Stomach (tissue), 4 donors: Measurements from ENCODE around the gene LMCD1.

Source experiments
- EP300 ChIP-seq: sonication (generic); formaldehyde crosslinking; IDR thresholded peaks from one replicate; pipeline ENCODE4 v1.6.1; 2017; ENCODE audit warnings: antibody characterized with exemption
- POLR2A ChIP-seq, 4 donors: fragments of 450-650 bp; IDR thresholded peaks; one replicate each; pipeline ENCODE4 v1.6.1; 2016; ENCODE audit warnings: antibody characterized with exemption in 4 of 4, control low read depth in 2 of 4, mild to moderate bottlenecking in 1 of 4, moderate library complexity in 1 of 4
- POLR2AphosphoS5 ChIP-seq, 3 donors: sonication (generic); formaldehyde crosslinking; IDR thresholded peaks; one replicate each; pipeline ENCODE4 v1.6.1; 2016; ENCODE audit warnings: antibody characterized with exemption in 3 of 3
- TF ChIP-seq, protein P1 (sequence below), 7 experiments: fragments of 450-650 bp in 4 of 7; fragments of 200-600 bp in 3 of 7; sonication (generic) in 3 of 7; IDR thresholded peaks; one replicate each; pipeline ENCODE4 v1.5.1; 2016 to 2019; ENCODE audit warnings: antibody characterized with exemption in 7 of 7, control low read depth in 2 of 7, mild to moderate bottlenecking in 1 of 7

DNA sequence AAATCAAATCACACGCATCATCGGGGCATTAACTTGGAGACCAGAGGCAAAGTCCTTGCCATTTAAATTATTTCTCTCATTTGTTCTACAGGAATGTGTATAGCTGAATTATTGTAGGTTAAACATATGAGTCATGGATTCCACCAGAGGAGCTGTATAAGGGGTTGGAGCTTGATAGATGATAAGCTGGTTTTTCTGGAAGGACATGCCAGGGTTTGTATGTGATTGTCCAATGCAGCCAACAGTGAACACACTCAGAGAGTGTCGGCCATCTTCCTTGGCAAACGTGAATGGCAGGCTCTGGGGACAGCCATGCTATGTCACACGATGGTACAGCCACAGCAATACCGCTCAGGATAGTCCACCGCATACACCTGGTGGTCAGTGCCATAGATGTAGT is 117.9 kb downstream of the LMCD1 start:
- TF ChIP-seq, protein P1, sequence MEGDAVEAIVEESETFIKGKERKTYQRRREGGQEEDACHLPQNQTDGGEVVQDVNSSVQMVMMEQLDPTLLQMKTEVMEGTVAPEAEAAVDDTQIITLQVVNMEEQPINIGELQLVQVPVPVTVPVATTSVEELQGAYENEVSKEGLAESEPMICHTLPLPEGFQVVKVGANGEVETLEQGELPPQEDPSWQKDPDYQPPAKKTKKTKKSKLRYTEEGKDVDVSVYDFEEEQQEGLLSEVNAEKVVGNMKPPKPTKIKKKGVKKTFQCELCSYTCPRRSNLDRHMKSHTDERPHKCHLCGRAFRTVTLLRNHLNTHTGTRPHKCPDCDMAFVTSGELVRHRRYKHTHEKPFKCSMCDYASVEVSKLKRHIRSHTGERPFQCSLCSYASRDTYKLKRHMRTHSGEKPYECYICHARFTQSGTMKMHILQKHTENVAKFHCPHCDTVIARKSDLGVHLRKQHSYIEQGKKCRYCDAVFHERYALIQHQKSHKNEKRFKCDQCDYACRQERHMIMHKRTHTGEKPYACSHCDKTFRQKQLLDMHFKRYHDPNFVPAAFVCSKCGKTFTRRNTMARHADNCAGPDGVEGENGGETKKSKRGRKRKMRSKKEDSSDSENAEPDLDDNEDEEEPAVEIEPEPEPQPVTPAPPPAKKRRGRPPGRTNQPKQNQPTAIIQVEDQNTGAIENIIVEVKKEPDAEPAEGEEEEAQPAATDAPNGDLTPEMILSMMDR (IDR thresholded peaks at IDR 0.05) = no peak
- TF ChIP-seq POLR2A (IDR thresholded peaks at IDR 0.05) (no peak), POLR2AphosphoS5 (IDR thresholded peaks at IDR 0.05) (no peak), EP300 (no peak)
